ENCODE measurements around the gene NAA80. TPM values are rescaled to one million over a fixed set of nuclear protein-coding genes. Genes with fewer than 3 reads are reported as not detected.
A peak's percentile ranks its signal among the peaks of the same experiment; 100 is the strongest.

Gene NAA80
- total RNA-seq, 2 donors from 2014 or later, result 9.7 to 12.8 TPM

GRCh38 chr3:50318163-50318562 is 19.0 kb upstream of the NAA80 start:
- DNase-seq, result no peak
- Mint-ChIP-seq H3K36me3 (ENCODE audit: low read depth) (peaks cover 58% of the 10 kb centered on the region), H3K9me3 (peaks cover 10% of the 10 kb centered on the region), H3K27me3 (ENCODE audit: insufficient read depth) (no peaks in the 10 kb centered on the region), H3K4me3 (peak overlapping the region; percentile 87), H3K4me1 (peaks cover 22% of the 10 kb centered on the region), H3K27ac (no peak overlapping the region)
- 95 to 100% methylated on average over 8 to 11 of the region's 11 CpGs for WGBS, 2 experiments (ENCODE audit: insufficient coverage in 1 of 2, insufficient read length in 1 of 2)
- Histone ChIP-seq H3K9ac (ENCODE audit: extremely low read depth, low read length, poor library complexity, severe bottlenecking) (no peak overlapping the region), H3K27me3 (ENCODE audit: control insufficient read depth, insufficient read depth, low read length, poor library complexity, severe bottlenecking) (no peaks in the 10 kb centered on the region), H3K4me3 (ENCODE audit: low read length) (no peak overlapping the region), H3K9me3 (ENCODE audit: control insufficient read depth, low read length) (no peaks in the 10 kb centered on the region), H3K36me3 (ENCODE audit: control insufficient read depth, insufficient read depth, low read length) (peaks cover 31% of the 10 kb centered on the region), H3K4me1 (ENCODE audit: control insufficient read depth, insufficient read depth, low read length) (peaks cover 17% of the 10 kb centered on the region), H3K27ac (ENCODE audit: low read depth, low read length) (no peak overlapping the region)
- TF ChIP-seq, protein P1, sequence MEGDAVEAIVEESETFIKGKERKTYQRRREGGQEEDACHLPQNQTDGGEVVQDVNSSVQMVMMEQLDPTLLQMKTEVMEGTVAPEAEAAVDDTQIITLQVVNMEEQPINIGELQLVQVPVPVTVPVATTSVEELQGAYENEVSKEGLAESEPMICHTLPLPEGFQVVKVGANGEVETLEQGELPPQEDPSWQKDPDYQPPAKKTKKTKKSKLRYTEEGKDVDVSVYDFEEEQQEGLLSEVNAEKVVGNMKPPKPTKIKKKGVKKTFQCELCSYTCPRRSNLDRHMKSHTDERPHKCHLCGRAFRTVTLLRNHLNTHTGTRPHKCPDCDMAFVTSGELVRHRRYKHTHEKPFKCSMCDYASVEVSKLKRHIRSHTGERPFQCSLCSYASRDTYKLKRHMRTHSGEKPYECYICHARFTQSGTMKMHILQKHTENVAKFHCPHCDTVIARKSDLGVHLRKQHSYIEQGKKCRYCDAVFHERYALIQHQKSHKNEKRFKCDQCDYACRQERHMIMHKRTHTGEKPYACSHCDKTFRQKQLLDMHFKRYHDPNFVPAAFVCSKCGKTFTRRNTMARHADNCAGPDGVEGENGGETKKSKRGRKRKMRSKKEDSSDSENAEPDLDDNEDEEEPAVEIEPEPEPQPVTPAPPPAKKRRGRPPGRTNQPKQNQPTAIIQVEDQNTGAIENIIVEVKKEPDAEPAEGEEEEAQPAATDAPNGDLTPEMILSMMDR (conservative IDR thresholded peaks at IDR 0.05), result no peak

- Histone ChIP-seq H3K9me3 (ENCODE audit: control insufficient read depth, low read length) (no peaks in the 10 kb centered on the region), H3K4me1 (ENCODE audit: control insufficient read depth, insufficient read depth, low read length) (peaks cover 12% of the 10 kb centered on the region), H3K36me3 (ENCODE audit: control insufficient read depth, insufficient read depth, low read length) (peaks cover 31% of the 10 kb centered on the region), H3K27ac (ENCODE audit: low read depth, low read length) (no peak overlapping the region), H3K4me3 (ENCODE audit: low read length) (no peak overlapping the region), H3K27me3 (ENCODE audit: control insufficient read depth, insufficient read depth, low read length, poor library complexity, severe bottlenecking) (no peaks in the 10 kb centered on the region), H3K9ac (ENCODE audit: extremely low read depth, low read length, poor library complexity, severe bottlenecking) (no peak overlapping the region)
- peaks cover 16% of the 10 kb centered on the region for H3K9me3 Mint-ChIP-seq
- no peak overlapping the region for H3K4me3 Mint-ChIP-seq
- H3K36me3 Mint-ChIP-seq (ENCODE audit: low read depth), result peaks cover 59% of the 10 kb centered on the region
- 93 to 95% methylated on average over 5 to 6 of the region's 6 CpGs for WGBS, 2 experiments (ENCODE audit: insufficient coverage in 1 of 2, insufficient read length in 1 of 2)
- H3K27ac Mint-ChIP-seq, result no peak overlapping the region
- peaks cover 16% of the 10 kb centered on the region for H3K4me1 Mint-ChIP-seq
- TF ChIP-seq, protein P1 (conservative IDR thresholded peaks at IDR 0.05), result no peak
- peak; percentile 43 for DNase-seq
- no peaks in the 10 kb centered on the region for H3K27me3 Mint-ChIP-seq (ENCODE audit: insufficient read depth)
Observed at GRCh38 chr3:50317300-50317699, 18.1 kb upstream of the NAA80 start.

GRCh38 chr3:50316657-50317242 is 17.5 kb upstream of the NAA80 start:
- Histone ChIP-seq H3K9ac (ENCODE audit: extremely low read depth, low read length, poor library complexity, severe bottlenecking) (no peak overlapping the region), H3K9me3 (ENCODE audit: control insufficient read depth, low read length) (no peaks in the 10 kb centered on the region), H3K27ac (ENCODE audit: low read depth, low read length) (no peak overlapping the region), H3K27me3 (ENCODE audit: control insufficient read depth, insufficient read depth, low read length, poor library complexity, severe bottlenecking) (no peaks in the 10 kb centered on the region), H3K36me3 (ENCODE audit: control insufficient read depth, insufficient read depth, low read length) (peaks cover 31% of the 10 kb centered on the region), H3K4me3 (ENCODE audit: low read length) (no peak overlapping the region), H3K4me1 (ENCODE audit: control insufficient read depth, insufficient read depth, low read length) (peaks cover 11% of the 10 kb centered on the region)
- TF ChIP-seq, protein P1 (conservative IDR thresholded peaks at IDR 0.05), result no peak
- Mint-ChIP-seq H3K36me3 (ENCODE audit: low read depth) (peaks cover 59% of the 10 kb centered on the region), H3K27ac (no peak overlapping the region), H3K9me3 (peaks cover 16% of the 10 kb centered on the region), H3K4me1 (peaks cover 16% of the 10 kb centered on the region), H3K27me3 (ENCODE audit: insufficient read depth) (no peaks in the 10 kb centered on the region), H3K4me3 (no peak overlapping the region)
- peak; percentile 84 for DNase-seq
- 82 to 94% methylated on average over 3 to 9 of the region's 9 CpGs for WGBS, 2 experiments (ENCODE audit: insufficient coverage in 1 of 2, insufficient read length in 1 of 2)

Measured in endodermal cell (in vitro differentiated cells).